ENCODE results near the gene IRGM.
"Not testable (repeated sequence)": the region's sequence is repeated elsewhere in the genome, so short reads cannot be mapped to it uniquely, and the experiment has no call there.

IRGM gene

DNA sequence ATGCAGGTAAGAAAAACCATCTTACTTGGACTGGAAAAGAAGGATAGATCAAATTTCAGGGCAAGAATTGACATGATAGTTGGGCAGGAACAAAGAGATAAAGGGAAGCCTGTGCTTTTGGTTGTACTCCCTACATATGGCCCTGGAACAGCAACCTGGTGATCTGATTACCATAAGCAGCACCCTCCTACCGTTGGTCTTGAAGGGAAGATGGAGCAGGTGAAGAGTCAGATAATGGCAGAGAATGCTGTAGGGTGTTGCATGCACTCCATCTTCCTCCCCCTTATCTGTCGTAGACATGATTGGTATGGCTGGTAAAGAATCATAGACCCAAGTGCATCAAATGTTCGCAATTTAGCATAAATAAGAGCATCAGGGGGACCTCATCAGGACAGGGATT is 4.7 kb downstream of the IRGM start:
- Mint-ChIP-seq H3K27ac (no peak overlapping the region), H3K4me1 (peaks cover 23% of the 10 kb centered on the region), H3K9me3 (no peaks in the 10 kb centered on the region), H3K4me3 (no peak overlapping the region), H3K36me3 (no peaks in the 10 kb centered on the region)
- ATAC-seq (no peak), DNase-seq (ENCODE audit: low spot score in 2 of 2) (no peak)

DNA sequence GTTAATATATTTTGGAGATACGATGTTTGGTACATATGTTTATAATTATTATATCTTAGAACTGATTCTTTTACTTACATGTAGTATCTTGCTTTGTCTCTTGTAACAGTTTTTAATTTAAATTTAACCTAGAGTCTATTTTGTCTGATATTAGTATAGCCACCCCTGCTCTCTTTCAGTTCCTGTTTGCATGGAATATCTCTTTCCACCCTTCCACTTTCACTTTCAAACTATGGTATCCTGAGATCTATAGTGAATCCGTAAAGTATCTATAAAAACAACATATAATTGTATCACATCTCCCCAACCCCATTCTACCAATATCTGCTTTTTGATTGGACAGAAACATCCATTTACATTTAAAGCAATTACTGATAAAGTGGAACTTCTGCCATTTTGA is 7.2 kb downstream of the IRGM start:
- ATAC-seq (no peak), DNase-seq (ENCODE audit: low spot score in 2 of 2) (no peak)
- Mint-ChIP-seq H3K36me3 (no peaks in the 10 kb centered on the region), H3K9me3 (no peaks in the 10 kb centered on the region), H3K4me3 (no peak overlapping the region), H3K27ac (no peak overlapping the region), H3K4me1 (peaks cover 7% of the 10 kb centered on the region)

DNA sequence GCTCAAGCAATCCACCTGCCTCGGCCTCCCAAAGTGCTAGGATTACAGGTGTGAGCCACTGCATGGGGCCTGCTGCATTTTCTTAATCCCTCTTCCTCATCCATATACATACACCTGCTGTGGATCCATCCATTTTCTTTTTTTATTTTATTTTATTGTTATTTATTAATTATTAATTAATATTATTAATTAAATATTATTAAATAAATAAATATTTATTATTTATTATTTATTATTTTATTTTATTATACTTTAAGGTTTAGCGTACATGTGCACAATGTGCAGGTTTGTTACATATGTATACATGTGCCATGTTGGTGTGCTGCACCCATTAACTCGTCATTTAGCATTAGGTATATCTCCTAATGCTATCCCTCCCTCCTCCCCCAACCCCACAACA is 10.4 kb downstream of the IRGM start:
- not testable (repeated sequence) for DNase-seq (ENCODE audit: low spot score in 2 of 2); H3K4me3 Mint-ChIP-seq; H3K9me3 Mint-ChIP-seq; H3K36me3 Mint-ChIP-seq; H3K27ac Mint-ChIP-seq; ATAC-seq; H3K4me1 Mint-ChIP-seq

DNA sequence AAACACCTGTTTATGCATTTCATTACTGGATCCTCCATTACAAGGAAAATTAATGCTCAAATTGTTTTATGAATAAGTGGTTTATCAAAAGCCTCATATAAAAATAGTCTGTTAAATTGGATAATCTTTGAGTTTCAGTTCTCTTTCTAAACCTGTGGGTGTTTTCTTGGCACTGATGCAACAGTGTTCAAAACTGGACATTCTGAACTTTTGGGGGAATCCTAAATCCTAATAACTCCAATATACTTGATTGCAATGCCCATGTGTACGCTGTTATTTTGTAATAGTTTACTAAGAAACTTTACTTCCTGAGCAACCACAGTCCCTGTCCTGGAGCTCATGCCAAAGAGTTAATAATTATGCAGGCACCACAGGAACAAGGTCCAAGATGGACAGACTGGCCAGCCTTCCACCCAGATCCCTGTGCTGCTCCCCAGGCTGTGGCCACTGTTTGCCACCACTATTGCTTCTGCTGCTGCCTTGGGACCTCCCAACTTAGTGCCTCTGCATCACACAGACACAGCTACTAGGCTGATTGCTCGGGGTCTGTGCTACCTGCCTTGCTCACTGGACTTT is 14.0 kb downstream of the IRGM start:
- H3K36me3 Mint-ChIP-seq = no peaks in the 10 kb centered on the region
- H3K27ac Mint-ChIP-seq = no peak overlapping the region
- H3K9me3 Mint-ChIP-seq = no peaks in the 10 kb centered on the region
- DNase-seq (ENCODE audit: low spot score in 2 of 2) (no peak), ATAC-seq (no peak)
- H3K4me1 Mint-ChIP-seq = no peaks in the 10 kb centered on the region
- H3K4me3 Mint-ChIP-seq = no peak overlapping the region

DNA sequence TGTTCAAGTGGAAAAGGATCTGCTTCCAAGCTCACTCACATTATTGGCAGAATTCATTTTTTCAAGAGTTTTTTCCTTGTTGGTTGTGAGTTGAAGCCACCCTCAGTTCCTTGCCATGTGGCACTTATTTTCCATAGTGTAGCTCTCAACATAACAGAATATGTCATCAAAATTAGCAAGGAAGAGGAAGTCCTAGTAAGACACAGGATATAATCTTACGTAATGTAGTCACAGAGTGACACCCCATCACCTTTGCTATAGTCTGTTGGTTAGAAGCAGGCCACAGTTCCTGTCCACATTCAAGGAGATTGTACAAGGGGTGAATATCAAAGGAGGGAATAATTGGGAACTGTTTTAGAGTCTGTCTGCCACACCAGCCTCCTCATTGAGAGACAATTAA is 15.7 kb downstream of the IRGM start:
- ATAC-seq = no peak
- no peaks in the 10 kb centered on the region for H3K36me3 Mint-ChIP-seq
- no peaks in the 10 kb centered on the region for H3K9me3 Mint-ChIP-seq
- no peaks in the 10 kb centered on the region for H3K4me1 Mint-ChIP-seq
- no peak overlapping the region for H3K4me3 Mint-ChIP-seq
- DNase-seq (ENCODE audit: low spot score in 2 of 2) = no peak
- H3K27ac Mint-ChIP-seq = no peak overlapping the region

DNA sequence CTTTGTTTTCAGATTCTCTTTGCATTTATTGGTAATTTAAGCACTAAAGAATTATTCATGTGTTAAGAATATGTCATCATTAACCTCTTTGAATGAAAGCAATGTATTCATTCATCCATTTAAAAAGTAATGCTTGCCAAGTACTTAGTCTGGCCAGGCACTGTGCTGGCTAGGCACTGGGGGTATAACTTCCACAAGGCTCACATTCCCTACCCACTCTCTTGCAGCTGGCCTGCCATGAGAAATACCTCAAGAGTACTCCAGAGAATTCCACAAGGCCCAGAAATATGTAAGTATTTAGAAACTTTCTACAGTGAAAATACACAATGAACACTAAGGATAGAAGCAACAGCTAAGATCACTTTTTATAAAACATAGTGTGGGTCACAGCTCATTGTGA is 33.0 kb downstream of the IRGM start:
- Mint-ChIP-seq H3K4me3 (no peak overlapping the region), H3K4me1 (no peaks in the 10 kb centered on the region), H3K27ac (no peak overlapping the region), H3K9me3 (peaks cover 13% of the 10 kb centered on the region), H3K36me3 (no peaks in the 10 kb centered on the region)
- DNase-seq (ENCODE audit: low spot score in 2 of 2) (no peak), ATAC-seq (no peak)

DNA sequence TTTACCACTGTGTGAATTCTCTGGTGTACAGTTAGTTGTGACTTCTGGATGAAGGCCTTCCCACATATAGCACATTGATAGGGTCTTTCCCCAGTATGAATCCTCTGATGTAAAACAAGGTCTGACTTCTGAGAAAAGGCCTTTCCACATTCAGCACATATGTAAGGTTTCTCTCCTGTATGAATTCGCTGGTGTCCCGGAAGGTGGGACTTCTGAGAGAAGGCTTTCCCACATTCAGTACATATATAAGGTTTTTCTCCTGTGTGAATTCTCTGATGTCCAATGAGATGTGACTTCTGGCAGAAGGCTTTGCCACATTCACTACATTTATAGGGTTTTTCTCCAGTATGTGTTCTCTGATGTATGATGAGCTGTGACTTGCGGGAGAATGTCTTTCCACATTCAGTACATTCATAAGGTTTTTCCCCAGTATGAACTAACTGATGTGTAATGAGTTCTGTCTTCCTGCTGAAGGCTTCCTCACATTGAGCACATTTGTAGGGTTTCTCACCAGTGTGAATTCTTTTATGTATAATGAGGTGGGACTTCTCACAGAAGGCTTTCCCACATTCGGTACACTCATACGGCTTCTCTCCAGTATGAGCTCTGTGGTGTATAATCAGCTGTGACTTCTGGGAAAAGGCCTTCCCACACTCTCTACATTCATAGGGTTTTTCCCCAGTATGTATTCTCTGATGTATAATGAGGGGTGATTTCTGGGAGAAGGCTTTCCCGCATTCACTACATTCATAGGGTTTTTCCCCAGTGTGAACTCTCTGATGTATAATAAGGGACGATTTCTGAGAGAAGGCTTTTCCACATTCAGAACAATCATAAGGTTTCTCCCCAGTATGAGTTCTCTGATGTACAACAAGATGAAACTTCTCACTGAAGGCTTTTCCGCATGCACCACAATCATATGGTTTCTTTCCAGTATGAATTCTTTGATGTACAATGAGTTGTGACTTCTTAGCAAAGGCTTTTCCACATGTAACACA is 49.4 kb downstream of the IRGM start:
- H3K4me1 Mint-ChIP-seq = no peaks in the 10 kb centered on the region
- ATAC-seq (no peak), DNase-seq (ENCODE audit: low spot score in 2 of 2) (no peak)
- H3K9me3 Mint-ChIP-seq = peaks cover 48% of the 10 kb centered on the region
- no peaks in the 10 kb centered on the region for H3K36me3 Mint-ChIP-seq
- H3K27ac Mint-ChIP-seq = no peak overlapping the region
- no peak overlapping the region for H3K4me3 Mint-ChIP-seq

Data from stimulated activated effector memory CD8-positive, alpha-beta T cell treated with anti-CD3 and anti-CD28 coated beads, Interleukin-12 subunit alpha, Interleukin-12 subunit beta, amount 100 ng/mL, for 72 hours (primary cell).